ENCODE data around the gene CADM4. TPM values are rescaled to one million over a fixed set of nuclear protein-coding genes. Genes with fewer than 3 reads are reported as not detected.

CADM4 gene
- polyA plus RNA-seq, 1 of the 3 experiments (the other 2 are of a cell fraction) = 28.9 TPM

DNA sequence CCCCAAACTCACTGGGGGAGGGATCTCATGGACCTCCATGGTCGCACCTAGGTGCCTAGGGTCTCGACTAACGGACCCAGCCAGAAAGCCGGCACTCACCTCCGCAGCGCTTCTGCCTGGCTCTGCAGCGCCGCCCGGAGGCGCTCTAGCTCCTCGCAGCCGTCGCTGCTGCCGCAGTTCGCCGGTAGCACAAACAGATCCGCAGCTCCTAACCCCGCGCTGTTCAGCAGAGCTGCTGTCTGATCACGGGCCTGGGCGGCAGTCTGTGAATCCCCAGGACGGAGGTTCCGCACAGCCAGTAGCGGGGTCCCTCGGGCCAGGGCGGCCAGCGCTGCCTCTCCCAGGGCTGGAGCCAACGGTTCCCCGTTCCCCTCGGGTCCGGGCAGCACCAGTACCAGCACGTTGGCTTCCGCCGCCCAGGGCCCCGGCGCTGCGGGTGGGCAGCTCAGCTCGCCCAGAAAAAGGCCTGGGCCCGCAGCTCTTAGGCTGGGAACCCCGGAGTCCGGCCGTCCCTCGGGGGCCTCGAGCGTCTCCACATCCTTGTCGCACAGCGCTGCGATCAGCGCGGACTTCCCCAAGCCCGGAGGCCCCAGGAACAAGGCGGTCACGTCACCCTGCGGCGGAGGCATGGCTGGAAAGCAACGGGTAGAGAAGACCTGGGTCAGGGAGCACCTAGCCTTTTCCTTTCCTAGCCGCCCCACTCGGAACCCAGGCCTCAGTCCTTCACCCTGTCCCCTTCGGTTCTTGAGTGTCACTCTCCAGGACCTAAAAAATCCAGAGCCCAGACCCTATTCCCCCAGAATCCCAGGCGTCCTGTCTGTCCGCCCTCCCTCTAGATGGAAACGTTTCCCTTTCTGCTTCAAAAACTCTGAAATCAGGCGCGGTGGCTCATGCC lies 44.7 kb downstream of the CADM4 start:
- Histone ChIP-seq H4K20me1 (ENCODE audit: insufficient read depth) (peaks cover 9% of the 10 kb centered on the region; the same call in 1 of the 2 replicates), H2AFZ (ENCODE audit: low read depth) (0 out of 2 replicates have a peak overlapping the region, but pooled peaks have one; percentile 60), H3K9me3 (no peaks in the 10 kb centered on the region), H3K27me3 (ENCODE audit: insufficient read depth) (no peaks in the 10 kb centered on the region), H3K9ac (peak overlapping the region; percentile 85), H3K27ac (ENCODE audit: low read depth in 2 of 2, low read length in 1 of 2) (peak overlapping the region; percentile 59 to 81), H3K79me2 (ENCODE audit: insufficient read depth) (peaks cover 80% of the 10 kb centered on the region), H3K36me3 (replicated peaks in 1 of 2; ENCODE audit: control insufficient read depth in 1 of 2, insufficient read depth in 2 of 2, low read length in 1 of 2) (peaks cover 25 to 38% of the 10 kb centered on the region in 2 experiments), H3K9me2 (no peaks in the 10 kb centered on the region), H3K4me3 (ENCODE audit: low read depth in 2 of 2, low read length in 1 of 2) (peak overlapping the region; percentile 72 to 98), H3F3A (replicated peaks; ENCODE audit: insufficient read depth) (peaks cover 12% of the 10 kb centered on the region), H3K4me2 (peak overlapping the region; percentile 99), H3K4me1 (ENCODE audit: control insufficient read depth in 1 of 2, insufficient read depth in 2 of 2, low read depth in 1 of 2, low read length in 1 of 2) (peaks cover 8 to 22% of the 10 kb centered on the region in 2 experiments; a peak in 2 of 4 replicates)
- CTCF ChIA-PET = interaction anchor here (0.6 to 6.6 kb wide), 35 partner anchors 9 to 215 kb away, joined by 3 to 104 read pairs (median 6); partner anchors contain the start of genes PHLDB3, PINLYP, XRCC1 and ZNF575
- POLR2A ChIA-PET = interaction anchor here (0.6 to 1.1 kb wide), 3 partner anchors 11 to 61 kb away, joined by 3 to 4 read pairs (median 3); partner anchors contain the start of gene ZNF575
- 8% methylated on average over 41 of the region's 64 CpGs for WGBS (ENCODE audit: low lambda C conversion rate)
- TF ChIP-seq PBX3 (IDR thresholded peaks at IDR 0.05) = no peak
- TF ChIP-seq MXI1 (IDR thresholded peaks at IDR 0.05; ENCODE audit: low read depth, low read length) = peak; percentile 19; the same call in 1 of the 2 replicates
- TF ChIP-seq, protein P1, sequence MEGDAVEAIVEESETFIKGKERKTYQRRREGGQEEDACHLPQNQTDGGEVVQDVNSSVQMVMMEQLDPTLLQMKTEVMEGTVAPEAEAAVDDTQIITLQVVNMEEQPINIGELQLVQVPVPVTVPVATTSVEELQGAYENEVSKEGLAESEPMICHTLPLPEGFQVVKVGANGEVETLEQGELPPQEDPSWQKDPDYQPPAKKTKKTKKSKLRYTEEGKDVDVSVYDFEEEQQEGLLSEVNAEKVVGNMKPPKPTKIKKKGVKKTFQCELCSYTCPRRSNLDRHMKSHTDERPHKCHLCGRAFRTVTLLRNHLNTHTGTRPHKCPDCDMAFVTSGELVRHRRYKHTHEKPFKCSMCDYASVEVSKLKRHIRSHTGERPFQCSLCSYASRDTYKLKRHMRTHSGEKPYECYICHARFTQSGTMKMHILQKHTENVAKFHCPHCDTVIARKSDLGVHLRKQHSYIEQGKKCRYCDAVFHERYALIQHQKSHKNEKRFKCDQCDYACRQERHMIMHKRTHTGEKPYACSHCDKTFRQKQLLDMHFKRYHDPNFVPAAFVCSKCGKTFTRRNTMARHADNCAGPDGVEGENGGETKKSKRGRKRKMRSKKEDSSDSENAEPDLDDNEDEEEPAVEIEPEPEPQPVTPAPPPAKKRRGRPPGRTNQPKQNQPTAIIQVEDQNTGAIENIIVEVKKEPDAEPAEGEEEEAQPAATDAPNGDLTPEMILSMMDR (IDR thresholded peaks at IDR 0.05) = peak; percentile 87
- no peak; the same call in 1 of the 2 replicates for TF ChIP-seq TAF1 (IDR thresholded peaks at IDR 0.05; ENCODE audit: borderline replicate concordance, low read depth, low read length)
- peak; percentile 66 for TF ChIP-seq SMC3 (IDR thresholded peaks at IDR 0.05; ENCODE audit: low read depth, low read length)
- peak; percentile 80 for TF ChIP-seq RAD21 (IDR thresholded peaks at IDR 0.05; ENCODE audit: low read length)
- DNase-seq = peak; percentile 76

DNA sequence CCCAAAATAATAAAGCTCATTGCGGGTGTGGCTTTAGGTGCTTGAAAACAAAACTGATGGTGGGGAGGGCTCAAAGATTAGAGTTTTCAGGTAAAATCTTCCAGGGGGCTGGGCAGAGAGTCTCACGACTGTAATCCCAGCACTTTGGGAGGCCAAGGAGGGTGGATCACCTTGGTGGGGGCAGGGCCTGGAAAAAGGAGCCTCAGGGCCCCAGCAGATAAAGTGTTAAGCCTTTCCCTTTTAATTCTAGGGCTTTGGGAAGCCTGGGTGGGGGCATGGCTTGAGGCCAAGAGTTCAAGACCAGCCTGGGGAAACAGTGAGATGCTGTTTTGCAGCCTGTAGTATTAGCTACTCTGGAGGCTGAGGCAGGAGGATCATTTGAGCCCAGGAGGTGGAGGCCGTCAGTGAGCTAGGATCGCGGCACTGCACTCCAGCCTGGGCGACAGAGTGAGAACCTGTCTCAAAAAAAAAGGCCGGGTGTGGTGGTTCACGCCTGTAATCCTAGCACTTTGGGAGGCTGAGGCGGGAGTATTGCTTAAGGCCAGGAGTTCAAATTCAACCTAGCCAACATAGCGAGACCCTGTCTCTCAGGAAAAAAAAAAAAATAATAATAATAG lies 45.5 kb downstream of the CADM4 start:
- Histone ChIP-seq H3K27me3 (ENCODE audit: insufficient read depth) (no peaks in the 10 kb centered on the region), H3K9me3 (no peaks in the 10 kb centered on the region), H3K79me2 (ENCODE audit: insufficient read depth) (peaks cover 73% of the 10 kb centered on the region), H3K9me2 (no peaks in the 10 kb centered on the region), H3K4me3 (ENCODE audit: low read depth in 2 of 2, low read length in 1 of 2) (peak overlapping the region; percentile 72 to 98), H3K36me3 (replicated peaks in 1 of 2; ENCODE audit: control insufficient read depth in 1 of 2, insufficient read depth in 2 of 2, low read length in 1 of 2) (peaks cover 23 to 38% of the 10 kb centered on the region in 2 experiments), H3K4me1 (ENCODE audit: control insufficient read depth in 1 of 2, insufficient read depth in 2 of 2, low read depth in 1 of 2, low read length in 1 of 2) (peaks cover 8 to 22% of the 10 kb centered on the region in 2 experiments; a peak in 2 of 4 replicates), H2AFZ (ENCODE audit: low read depth) (no peak overlapping the region), H3K9ac (peak overlapping the region; percentile 85; the same call in 1 of the 2 replicates), H3K4me2 (peak overlapping the region; percentile 99), H3K27ac (ENCODE audit: low read depth in 2 of 2, low read length in 1 of 2) (0 out of 4 replicates have a peak overlapping the region, but pooled peaks of 1 of the 2 experiments have one; percentile 81), H3F3A (replicated peaks; ENCODE audit: insufficient read depth) (peaks cover 12% of the 10 kb centered on the region), H4K20me1 (ENCODE audit: insufficient read depth) (peaks cover 9% of the 10 kb centered on the region; the same call in 1 of the 2 replicates)
- CTCF ChIA-PET = interaction anchor here (0.6 to 6.6 kb wide), 33 partner anchors 9 to 216 kb away, joined by 3 to 104 read pairs (median 6); partner anchors contain the start of genes PHLDB3, PINLYP, XRCC1 and ZNF575
- 92% methylated on average over 10 of the region's 10 CpGs for WGBS (ENCODE audit: low lambda C conversion rate)
- no peak for DNase-seq
- POLR2A ChIA-PET = interaction anchor here (0.6 to 0.9 kb wide), 2 partner anchors 24 to 61 kb away, joined by 3 read pairs; partner anchors contain the start of gene ZNF575
- no peak for TF ChIP-seq JUND (IDR thresholded peaks at IDR 0.05)
- TF ChIP-seq NRF1 (IDR thresholded peaks at IDR 0.05; ENCODE audit: low read depth, low read length) = no peak
- TF ChIP-seq RCOR1 (IDR thresholded peaks at IDR 0.05; ENCODE audit: low read length) = no peak
- no peak for TF ChIP-seq PBX3 (IDR thresholded peaks at IDR 0.05)
- no peak for TF ChIP-seq MAX (IDR thresholded peaks at IDR 0.05; ENCODE audit: low read depth)
- TF ChIP-seq POLR2AphosphoS5 (IDR thresholded peaks at IDR 0.05; ENCODE audit: low read depth, low read length) = no peak
- no peak for TF ChIP-seq CHD2 (IDR thresholded peaks at IDR 0.05; ENCODE audit: low read length, partially characterized antibody)
- no peak for TF ChIP-seq TAF1 (IDR thresholded peaks at IDR 0.05; ENCODE audit: borderline replicate concordance, low read depth, low read length)
- TF ChIP-seq, protein P2, sequence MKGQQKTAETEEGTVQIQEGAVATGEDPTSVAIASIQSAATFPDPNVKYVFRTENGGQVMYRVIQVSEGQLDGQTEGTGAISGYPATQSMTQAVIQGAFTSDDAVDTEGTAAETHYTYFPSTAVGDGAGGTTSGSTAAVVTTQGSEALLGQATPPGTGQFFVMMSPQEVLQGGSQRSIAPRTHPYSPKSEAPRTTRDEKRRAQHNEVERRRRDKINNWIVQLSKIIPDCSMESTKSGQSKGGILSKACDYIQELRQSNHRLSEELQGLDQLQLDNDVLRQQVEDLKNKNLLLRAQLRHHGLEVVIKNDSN (IDR thresholded peaks at IDR 0.05; ENCODE audit: borderline replicate concordance, low read depth) = no peak
- TF ChIP-seq ELF1 (IDR thresholded peaks at IDR 0.05) = no peak
- TF ChIP-seq, protein P1 (IDR thresholded peaks at IDR 0.05) = no peak
- no peak for TF ChIP-seq EP300 (IDR thresholded peaks at IDR 0.05; ENCODE audit: borderline replicate concordance in 1 of 2, low read depth in 1 of 2, low read length in 1 of 2)
